SIG-M5 treated with dmso at 0.1 percent for 504 hours (cell line): Measurements from ENCODE around the gene CFAP45.
A peak's percentile ranks its signal among the peaks of the same experiment; 100 is the strongest.

ENCODE experiments used
- DNase-seq: peaks from one replicate; lab custom pipeline; 2025; ENCODE audit not compliant: unreplicated experiment; lab: John Stamatoyannopoulos, UW

Gene CFAP45

GRCh38 chr1:159880430-159880829 is 19.5 kb downstream of the CFAP45 start:
- peak; percentile 52 for DNase-seq

- peak; percentile 95 for DNase-seq
Observed at GRCh38 chr1:159879977-159880376, 20.0 kb downstream of the CFAP45 start.

GRCh38 chr1:159879136-159879535 is 20.8 kb downstream of the CFAP45 start:
- DNase-seq = no peak

- DNase-seq = no peak
Observed at GRCh38 chr1:159877695-159878444, 22.1 kb downstream of the CFAP45 start.

GRCh38 chr1:159873530-159874143 is 26.3 kb downstream of the CFAP45 start:
- no peak for DNase-seq

- DNase-seq = no peak
Observed at GRCh38 chr1:159872891-159873290, 27.1 kb downstream of the CFAP45 start.

- no peak for DNase-seq
Observed at GRCh38 chr1:159870704-159871103, 29.3 kb downstream of the CFAP45 start.

GRCh38 chr1:159869607-159870006 is 30.4 kb downstream of the CFAP45 start:
- no peak for DNase-seq

GRCh38 chr1:159869173-159869572 is 30.8 kb downstream of the CFAP45 start:
- DNase-seq = no peak

GRCh38 chr1:159868766-159869165 is 31.2 kb downstream of the CFAP45 start:
- no peak for DNase-seq

GRCh38 chr1:159867664-159868026 is 32.3 kb downstream of the CFAP45 start:
- DNase-seq = no peak

- no peak for DNase-seq
Observed at GRCh38 chr1:159866905-159867663, 32.9 kb downstream of the CFAP45 start.

- no peak for DNase-seq
Observed at GRCh38 chr1:159866066-159866465, 33.9 kb downstream of the CFAP45 start.

- DNase-seq = no peak
Observed at GRCh38 chr1:159864262-159864661, 35.7 kb downstream of the CFAP45 start.

GRCh38 chr1:159862557-159862956 is 37.4 kb downstream of the CFAP45 start, which contains the start of gene VSIG8:
TSS of gene VSIG8 (minus strand) at chr1:159862657. CDS start at chr1:159862521, 136 bp downstream.
- no peak for DNase-seq

GRCh38 chr1:159862031-159862430 is 37.9 kb downstream of the CFAP45 start:
- no peak for DNase-seq

- no peak for DNase-seq
Observed at GRCh38 chr1:159861218-159861617, 38.7 kb downstream of the CFAP45 start.

- DNase-seq = no peak
Observed at GRCh38 chr1:159860456-159860855, 39.5 kb downstream of the CFAP45 start.

- no peak for DNase-seq
Observed at GRCh38 chr1:159859767-159860322, 40.1 kb downstream of the CFAP45 start.

GRCh38 chr1:159857889-159858288 is 42.1 kb downstream of the CFAP45 start:
- DNase-seq = no peak

- no peak for DNase-seq
Observed at GRCh38 chr1:159856576-159856975, 43.4 kb downstream of the CFAP45 start.

- DNase-seq = no peak
Observed at GRCh38 chr1:159855709-159856108, 44.3 kb downstream of the CFAP45 start.
